ENCODE measurements around the gene PRKACG.

The PRKACG gene

DNA sequence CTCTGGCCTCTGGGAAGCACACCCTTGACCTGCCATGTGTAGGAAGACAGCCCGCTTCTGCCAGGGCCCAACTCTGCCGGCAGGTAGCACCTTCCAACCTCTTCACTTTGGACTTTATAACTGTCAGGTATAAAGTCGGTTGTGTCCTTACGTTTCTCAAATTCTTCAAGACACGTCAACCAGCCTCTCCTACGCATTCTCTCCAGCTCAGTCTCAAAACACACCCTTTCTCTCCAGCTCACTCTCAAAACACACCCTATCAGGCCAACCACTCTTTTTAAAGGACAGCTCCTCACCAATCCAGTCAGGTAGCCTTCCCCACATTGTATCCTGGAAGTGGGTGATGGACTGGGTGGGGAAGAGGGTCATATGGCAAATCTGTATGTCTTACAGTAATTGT is 35.2 kb upstream of the PRKACG start:
- CTCF ChIA-PET = interaction anchor here (0.7 to 24.9 kb wide), 8 partner anchors 8 to 481 kb away, joined by 3 to 511 read pairs (median 3); partner anchors contain the start of gene FXN
- no peak overlapping the region for H3K4me3 ChIP-seq (ENCODE audit: low read depth, low read length)
- TF ChIP-seq, protein P1, sequence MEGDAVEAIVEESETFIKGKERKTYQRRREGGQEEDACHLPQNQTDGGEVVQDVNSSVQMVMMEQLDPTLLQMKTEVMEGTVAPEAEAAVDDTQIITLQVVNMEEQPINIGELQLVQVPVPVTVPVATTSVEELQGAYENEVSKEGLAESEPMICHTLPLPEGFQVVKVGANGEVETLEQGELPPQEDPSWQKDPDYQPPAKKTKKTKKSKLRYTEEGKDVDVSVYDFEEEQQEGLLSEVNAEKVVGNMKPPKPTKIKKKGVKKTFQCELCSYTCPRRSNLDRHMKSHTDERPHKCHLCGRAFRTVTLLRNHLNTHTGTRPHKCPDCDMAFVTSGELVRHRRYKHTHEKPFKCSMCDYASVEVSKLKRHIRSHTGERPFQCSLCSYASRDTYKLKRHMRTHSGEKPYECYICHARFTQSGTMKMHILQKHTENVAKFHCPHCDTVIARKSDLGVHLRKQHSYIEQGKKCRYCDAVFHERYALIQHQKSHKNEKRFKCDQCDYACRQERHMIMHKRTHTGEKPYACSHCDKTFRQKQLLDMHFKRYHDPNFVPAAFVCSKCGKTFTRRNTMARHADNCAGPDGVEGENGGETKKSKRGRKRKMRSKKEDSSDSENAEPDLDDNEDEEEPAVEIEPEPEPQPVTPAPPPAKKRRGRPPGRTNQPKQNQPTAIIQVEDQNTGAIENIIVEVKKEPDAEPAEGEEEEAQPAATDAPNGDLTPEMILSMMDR (IDR thresholded peaks at IDR 0.05; ENCODE audit: insufficient read depth, low read length, missing control alignments) = no peak
- POLR2A ChIA-PET = no interaction called here
- DNase-seq (ENCODE audit: low read depth, low spot score) = no peak

- no peak for DNase-seq (ENCODE audit: low read depth, low spot score)
- ChIA-PET POLR2A (no interaction called here), CTCF (interaction anchor here (1.2 to 24.9 kb wide), 5 partner anchors 7 to 146 kb away, joined by 4 to 511 read pairs (median 28); partner anchors contain the start of gene FXN)
- TF ChIP-seq, protein P1 (IDR thresholded peaks at IDR 0.05; ENCODE audit: insufficient read depth, low read length, missing control alignments) = no peak
- no peak overlapping the region for H3K4me3 ChIP-seq (ENCODE audit: low read depth, low read length)
These were observed 33.5 kb upstream of the PRKACG start for GRCh38 chr9:69047371-69047770.

GRCh38 chr9:69046723-69047122 is 32.8 kb upstream of the PRKACG start:
- no peak overlapping the region for H3K4me3 ChIP-seq (ENCODE audit: low read depth, low read length)
- no peak for DNase-seq (ENCODE audit: low read depth, low spot score)
- POLR2A ChIA-PET = no interaction called here
- TF ChIP-seq, protein P1 (IDR thresholded peaks at IDR 0.05; ENCODE audit: insufficient read depth, low read length, missing control alignments) = no peak
- CTCF ChIA-PET = interaction anchor here (5.1 to 24.9 kb wide), 3 partner anchors 7 to 146 kb away, joined by 28 to 511 read pairs (median 35); partner anchors contain the start of gene FXN

DNA sequence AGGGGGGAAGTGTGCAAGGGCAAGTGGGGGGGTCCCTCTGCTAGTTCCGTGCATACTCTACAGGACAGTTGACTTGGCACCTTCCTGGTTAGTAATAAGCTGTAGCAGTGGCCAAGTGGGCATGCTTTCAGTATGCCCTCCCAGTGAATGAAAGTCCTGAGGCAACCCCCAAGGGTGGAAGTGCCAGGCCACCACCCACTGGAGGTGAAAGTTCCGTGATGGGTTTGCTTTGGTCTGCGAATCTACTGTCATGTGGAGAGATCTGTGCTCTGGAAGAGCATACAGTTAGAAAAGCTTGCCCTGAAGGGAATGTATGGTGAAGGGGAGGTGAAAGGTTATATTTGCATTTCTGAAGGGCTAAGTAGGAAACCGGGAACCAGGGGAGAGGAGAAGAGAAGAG is 31.9 kb upstream of the PRKACG start:
- POLR2A ChIA-PET = no interaction called here
- CTCF ChIA-PET = interaction anchor here (1.6 to 24.9 kb wide), 4 partner anchors 8 to 178 kb away, joined by 8 to 511 read pairs (median 32); partner anchors contain the start of gene FXN
- TF ChIP-seq, protein P1 (IDR thresholded peaks at IDR 0.05; ENCODE audit: insufficient read depth, low read length, missing control alignments) = no peak
- DNase-seq (ENCODE audit: low read depth, low spot score) = no peak
- no peak overlapping the region for H3K4me3 ChIP-seq (ENCODE audit: low read depth, low read length)

DNA sequence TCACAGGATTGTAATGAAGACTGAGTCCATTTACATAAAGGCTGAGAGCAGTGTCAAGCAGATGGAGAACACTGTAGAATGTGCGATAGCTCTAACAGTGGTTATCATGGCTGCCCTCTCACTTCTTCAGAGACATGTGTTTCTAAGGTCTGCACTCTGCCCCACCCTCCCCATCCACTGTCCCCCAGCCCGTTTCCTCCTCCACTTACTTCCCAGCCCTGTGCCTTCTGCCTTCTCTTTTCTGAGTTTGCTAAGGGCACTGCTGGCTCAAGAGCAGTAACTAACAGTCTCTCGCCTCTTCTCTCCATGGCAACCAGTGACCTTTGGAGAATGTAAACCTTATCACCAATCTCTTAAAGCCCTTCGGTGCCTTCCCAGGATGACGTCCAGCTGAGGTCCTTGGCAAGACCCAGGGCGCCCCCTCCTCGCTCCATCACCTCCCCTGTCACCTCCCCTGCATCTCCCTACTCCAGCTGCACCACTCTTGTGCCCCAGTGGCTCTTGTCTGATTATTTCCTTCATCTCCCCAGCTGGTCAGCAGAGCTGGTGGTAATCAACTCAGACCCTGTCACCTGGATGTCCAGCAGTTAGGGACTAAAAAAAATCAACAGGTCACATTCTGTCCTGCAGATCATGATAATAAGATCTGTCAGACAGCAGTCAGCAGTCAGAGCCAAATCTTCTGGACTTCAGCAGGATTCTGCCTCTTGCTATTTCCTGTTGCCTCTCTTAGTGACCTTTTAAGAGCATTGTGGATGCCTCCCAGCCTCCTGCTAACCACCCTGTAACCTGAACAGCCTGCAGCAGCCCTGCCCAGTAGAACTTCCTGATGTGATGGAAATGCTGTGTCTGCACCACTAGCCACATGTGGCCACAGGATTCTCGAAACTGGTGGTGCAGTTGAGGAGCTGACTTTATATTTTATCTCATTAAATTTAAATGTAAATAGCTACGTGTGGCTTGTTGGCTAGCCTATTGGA is 30.6 kb upstream of the PRKACG start:
- TF ChIP-seq, protein P1 (IDR thresholded peaks at IDR 0.05; ENCODE audit: insufficient read depth, low read length, missing control alignments) = no peak
- H3K4me3 ChIP-seq (ENCODE audit: low read depth, low read length) = no peak overlapping the region
- no peak for DNase-seq (ENCODE audit: low read depth, low spot score)
- ChIA-PET POLR2A (no interaction called here), CTCF (interaction anchor here (1.6 to 24.9 kb wide), 5 partner anchors 9 to 179 kb away, joined by 5 to 511 read pairs (median 28); partner anchors contain the start of gene FXN)

DNA sequence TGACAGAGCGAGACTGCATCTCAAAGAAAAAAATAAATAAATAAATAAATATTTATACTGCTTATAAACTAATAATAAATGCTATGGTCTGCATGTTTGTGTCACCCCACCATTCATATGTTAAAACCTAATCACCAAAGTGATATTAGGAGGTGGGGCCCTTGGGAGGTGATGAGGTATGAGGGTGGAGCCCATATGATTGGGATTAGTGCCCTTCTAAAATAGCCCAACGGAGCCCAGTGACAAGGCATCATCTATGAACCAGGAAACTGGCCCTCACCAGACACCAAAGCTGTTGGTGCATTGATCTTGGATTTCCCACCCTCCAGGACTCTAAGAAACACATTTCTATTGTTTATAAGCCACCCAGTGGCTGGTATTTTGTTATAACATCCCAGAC is 26.7 kb upstream of the PRKACG start:
- ChIA-PET CTCF (interaction anchor here (1.0 kb wide), 1 partner anchor 9 kb away, joined by 3 read pairs; no protein-coding TSS in a partner anchor), POLR2A (no interaction called here)
- TF ChIP-seq, protein P1 (IDR thresholded peaks at IDR 0.05; ENCODE audit: insufficient read depth, low read length, missing control alignments) = no peak

More for the DNA sequence above, 26.7 kb upstream of the PRKACG start:
- no peak for DNase-seq (ENCODE audit: low read depth, low spot score)
- H3K4me3 ChIP-seq (ENCODE audit: low read depth, low read length) = no peak overlapping the region
